ENCODE measurements around the gene PRDX5.

PRDX5 gene

DNA sequence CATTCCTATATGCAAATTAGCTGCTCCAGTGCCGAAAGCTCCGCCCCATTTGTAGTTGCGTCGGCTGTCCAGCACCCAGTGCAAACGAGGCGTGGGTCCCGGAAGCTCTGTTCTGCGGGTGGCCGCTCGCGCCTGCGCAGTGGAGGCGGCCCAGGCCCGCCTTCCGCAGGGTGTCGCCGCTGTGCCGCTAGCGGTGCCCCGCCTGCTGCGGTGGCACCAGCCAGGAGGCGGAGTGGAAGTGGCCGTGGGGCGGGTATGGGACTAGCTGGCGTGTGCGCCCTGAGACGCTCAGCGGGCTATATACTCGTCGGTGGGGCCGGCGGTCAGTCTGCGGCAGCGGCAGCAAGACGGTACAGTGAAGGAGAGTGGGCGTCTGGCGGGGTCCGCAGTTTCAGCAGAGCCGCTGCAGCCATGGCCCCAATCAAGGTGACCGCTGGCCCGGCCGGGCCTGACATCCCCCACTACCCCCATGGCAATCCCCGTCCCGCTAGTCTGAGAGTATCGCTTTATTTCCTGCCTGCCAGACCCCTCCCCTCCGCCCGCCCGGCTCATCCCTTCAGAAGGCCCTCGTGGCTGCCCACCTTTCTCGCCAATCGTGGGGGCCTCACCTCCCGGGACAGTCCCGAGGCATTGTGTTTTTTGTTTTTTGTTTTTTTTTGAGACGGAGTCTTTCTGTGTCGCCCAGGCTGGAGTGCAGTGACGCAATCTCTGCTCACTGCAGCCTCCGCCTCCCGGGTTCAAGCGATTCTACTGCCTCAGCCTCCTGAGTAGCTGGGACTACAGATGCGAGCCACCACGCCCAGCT lies at the start of gene PRDX5:
Gene PRDX5, plus strand, starts transcription at position 161 of the 805 bp plus-strand sequence. Its CDS starts 95 bp downstream, at position 256.
- peak; percentile 99 for DNase-seq (ENCODE audit: low spot score)

DNA sequence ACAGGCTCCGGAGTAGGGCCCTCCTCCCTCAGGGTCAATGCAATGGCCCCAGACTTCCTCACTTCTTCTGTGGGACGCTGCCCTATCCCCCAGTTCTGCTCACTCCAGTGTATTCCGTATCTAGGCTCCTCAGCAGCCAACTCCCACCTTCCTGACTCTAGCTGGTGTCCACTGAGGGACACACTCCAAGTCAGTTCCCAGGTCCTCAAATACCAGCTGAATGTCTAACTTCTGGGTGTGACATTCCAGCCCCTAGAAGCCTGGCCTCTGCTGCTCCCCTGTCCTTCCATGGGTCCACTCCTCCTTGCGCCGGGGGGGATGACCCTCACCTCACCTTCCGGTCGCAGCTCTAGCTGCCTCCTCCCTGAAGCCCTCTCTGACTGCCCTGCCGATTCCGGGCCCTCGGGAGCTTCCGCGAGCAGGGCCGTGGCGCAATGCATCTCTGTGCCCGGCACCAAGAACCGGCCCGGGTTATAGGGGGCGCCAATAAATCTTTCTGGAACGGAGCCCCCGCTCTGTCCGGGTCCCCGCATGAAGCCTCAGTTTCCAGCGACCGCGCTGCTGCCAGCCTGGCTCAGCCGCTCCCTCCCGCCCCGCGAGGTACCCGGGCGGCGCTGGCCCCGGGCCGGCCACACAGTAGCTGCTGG lies 48.9 kb upstream of the PRDX5 start:
- peak; percentile 56 for DNase-seq (ENCODE audit: low spot score)

DNA sequence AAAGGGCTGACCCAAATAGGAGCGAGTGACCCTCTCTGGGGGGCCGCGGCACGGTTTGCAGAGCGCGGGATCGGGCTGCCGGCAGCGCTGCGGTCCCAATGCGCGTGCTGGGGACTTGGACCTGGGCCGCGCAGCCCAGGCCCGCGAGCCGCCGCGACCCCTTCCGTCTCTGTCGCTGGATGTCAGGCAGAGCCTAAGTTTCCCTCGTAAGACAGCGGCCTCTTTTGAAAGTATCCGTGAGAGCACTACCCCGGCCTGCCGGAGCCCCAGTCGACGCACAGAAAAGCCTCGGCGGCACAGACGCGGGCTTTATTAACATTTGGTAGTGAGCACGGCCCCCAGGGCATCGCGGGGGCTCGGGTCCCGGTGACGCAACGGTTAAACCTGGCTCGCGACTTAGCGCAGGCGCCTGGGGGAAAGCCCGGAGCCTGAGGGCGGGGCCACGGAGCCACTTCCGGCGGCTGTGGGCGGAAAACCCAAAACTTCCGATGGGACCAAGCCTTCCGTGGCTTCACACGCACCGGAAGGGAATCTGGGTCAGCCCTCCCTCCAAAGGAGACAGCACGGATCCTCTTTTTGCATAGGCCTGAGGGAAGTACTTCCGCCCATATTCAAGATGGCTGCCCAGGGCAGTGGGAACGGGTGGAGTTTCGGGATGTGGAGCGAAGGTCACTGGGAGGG lies 48.2 kb upstream of the PRDX5 start:
- DNase-seq (ENCODE audit: low spot score) = peak; percentile 99

DNA sequence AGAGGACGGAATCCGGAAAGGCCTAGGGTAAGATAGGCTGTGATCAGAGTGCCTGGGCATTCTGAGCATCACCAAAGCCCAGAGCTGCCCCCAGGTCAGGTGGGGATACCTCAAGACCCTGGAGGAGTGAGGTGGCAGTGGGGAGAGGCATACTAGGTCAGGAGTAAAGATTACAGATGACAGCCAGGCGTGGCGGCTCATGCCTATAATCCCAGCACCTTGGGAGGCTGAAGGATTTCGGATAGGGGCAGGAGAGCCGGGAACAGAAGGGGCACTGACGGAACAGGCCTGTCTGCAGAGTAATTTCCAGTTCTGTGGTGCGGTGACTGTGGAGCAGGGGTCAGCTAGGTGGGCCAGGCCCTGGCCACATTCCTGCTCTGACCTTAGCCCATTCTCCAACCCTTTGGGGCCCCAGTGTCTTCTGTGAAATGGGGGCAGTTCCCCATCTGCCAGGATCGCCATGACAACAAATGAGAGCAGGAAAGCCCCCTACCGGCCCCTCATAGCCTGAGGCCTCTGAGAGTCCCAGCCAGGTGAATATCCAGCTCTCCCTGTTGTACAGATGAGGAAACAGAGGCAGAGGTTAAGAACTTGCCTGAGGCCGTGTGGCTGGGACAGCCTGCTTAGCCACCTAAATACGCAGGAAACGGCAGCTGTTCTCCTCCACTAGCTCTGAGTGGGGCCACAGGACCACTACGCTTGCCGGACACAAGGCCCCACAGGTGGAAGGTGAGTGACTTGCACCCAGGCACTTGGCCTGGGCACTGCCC lies 42.7 kb upstream of the PRDX5 start:
- no peak for DNase-seq (ENCODE audit: low spot score)

GRCh38 chr11:64275841-64276240 lies 42.1 kb upstream of the PRDX5 start:
- no peak for DNase-seq (ENCODE audit: low spot score)

GRCh38 chr11:64276653-64277431 lies 41.1 kb upstream of the PRDX5 start:
- peak; percentile 80 for DNase-seq (ENCODE audit: low spot score)

DNA sequence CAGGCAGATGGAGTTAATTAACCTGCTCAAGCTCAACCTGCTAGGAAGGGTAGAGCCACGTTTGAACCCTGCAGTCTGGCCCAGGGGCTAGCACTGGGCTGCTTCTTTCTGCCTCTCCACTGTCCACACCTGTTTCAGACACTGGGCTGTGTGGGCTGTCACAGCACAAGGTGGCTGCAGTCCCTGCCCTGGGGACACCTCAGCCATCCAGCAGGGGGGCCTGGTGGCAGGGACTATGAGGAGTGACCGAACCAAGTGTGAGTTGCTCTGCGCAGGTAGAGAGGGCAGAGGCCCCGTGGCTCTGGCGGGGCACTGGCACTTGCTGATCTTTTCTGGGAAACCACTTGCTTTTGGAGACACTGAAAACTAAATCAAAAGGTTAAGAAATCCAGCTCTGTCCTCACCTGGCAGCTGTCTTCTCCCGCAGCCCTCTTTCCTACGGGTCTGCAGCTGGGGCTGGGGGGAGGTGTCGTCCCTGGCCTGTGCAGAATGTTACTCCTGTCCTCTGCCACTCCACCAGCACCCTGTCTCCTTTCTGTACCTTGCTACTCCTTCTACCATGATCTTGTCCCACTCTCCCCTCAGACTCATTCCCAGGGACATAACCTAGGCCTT lies 39.2 kb upstream of the PRDX5 start:
- no peak for DNase-seq (ENCODE audit: low spot score)

DNA sequence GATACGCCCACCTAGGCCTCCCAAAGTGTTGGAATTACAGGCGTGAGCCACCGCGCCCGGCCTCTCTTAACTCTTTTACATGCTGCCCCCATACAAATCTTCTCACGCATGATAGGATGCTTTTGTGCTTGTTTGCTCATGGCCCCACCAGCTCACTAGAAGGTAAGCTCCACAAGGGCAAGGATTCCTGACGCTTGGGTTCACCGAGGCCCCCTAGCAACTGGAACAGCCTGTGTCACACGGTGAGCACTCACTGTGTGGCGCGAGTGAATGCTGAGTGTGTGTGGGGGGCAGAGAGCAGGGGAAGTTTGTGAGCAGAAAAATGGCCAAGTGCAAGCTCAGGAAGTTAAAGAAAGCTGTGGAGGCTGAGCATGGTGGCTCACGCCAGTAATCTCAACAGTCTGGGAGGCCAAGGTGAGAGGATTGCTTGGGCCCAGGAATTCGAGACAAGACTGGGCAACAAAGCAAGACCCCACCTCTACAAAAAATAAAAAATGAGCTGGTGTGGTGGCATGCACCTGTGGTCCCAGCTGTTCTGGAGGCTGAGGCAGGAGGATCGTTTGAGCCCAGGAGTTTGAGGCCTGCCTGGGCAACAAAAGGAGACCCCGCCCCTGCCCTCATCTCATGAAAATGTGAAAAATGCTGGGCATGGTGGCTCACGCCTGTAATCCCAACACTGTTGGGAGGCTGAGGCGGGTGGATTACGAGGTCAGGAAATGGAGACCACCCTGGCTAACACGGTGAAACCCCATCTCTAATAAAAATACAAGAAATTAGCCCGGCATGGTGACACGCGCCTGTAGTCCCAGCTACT lies 35.8 kb upstream of the PRDX5 start:
- DNase-seq (ENCODE audit: low spot score) = no peak

DNA sequence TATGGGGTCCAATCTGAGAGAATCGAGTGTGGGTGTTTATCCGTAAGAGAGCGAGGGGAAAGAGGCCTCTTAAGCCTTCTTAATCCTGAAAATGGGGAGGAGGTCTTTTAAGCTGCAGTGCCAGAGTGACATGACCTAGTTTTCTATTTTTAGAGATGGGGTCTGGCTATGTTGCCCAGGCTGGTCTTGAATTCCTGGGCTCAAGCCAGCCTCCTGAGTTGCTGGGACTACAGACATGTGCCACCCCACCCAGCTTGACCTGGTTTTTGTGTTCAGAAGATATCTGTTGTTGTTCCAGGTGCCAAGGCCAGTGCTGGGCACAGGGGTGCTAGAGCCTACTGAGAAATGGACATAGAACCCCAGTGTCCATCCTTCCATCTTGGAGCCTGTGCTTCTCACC lies 34.8 kb upstream of the PRDX5 start:
- no peak for DNase-seq (ENCODE audit: low spot score)

DNA sequence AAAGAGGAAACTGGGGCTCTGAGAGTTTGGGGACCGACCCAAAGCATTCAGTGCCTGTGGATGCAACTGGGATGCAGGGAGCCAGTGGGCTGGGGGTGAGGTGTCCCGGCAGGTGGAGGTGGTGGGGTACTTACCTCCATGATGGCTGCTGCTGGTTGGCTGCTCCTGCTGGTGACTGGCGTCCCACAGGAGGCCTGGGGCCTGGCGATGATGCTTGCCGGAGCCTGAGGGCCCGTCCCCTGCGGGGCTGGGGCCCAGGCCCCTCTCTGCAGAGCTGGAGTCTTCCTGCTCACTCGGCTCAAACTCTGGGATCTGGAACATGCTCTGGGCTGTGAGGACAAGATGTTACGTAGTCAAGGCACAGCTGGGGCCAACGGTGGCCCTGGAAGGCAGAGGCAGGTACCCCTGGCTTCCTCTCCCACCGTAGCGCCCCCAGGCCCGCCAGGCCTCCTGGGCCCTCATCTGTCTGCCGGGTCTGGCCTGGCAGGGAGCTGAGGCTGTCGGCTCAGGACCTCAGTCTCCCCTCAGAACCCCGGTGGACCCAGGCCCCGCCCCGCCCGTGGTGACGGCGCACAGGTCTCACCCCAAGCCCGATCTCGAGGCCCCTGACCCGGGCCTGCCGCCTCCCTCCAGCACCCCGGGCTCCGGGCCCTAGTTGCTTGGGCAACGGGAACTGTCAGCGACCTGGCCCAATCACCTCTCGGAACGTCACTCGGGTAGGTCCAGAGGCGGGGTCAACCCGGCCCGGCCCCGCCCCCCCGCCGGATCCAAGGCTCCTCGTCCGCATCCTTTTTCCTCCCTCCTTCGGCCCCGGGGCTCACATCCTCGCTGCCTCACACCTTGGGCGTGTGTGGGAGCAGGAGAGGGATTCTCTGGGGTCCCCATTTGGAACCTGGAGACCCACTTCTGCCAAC lies 33.6 kb upstream of the PRDX5 start, which contains the start of gene BAD:
Gene BAD, minus strand, starts transcription at position 618 of the 914 bp plus-strand sequence. Its CDS starts 297 bp downstream, at position 321.
- peak; percentile 95 for DNase-seq (ENCODE audit: low spot score)

GRCh38 chr11:64284962-64285884 lies 32.7 kb upstream of the PRDX5 start, which contains the start of gene GPR137:
Gene GPR137 (plus strand): TSS chr11:64285848. CDS start chr11:64286525, 677 bp downstream.
- peak; percentile 92 for DNase-seq (ENCODE audit: low spot score)

GRCh38 chr11:64285885-64286800 lies 31.8 kb upstream of the PRDX5 start:
- peak; percentile 77 for DNase-seq (ENCODE audit: low spot score)

DNA sequence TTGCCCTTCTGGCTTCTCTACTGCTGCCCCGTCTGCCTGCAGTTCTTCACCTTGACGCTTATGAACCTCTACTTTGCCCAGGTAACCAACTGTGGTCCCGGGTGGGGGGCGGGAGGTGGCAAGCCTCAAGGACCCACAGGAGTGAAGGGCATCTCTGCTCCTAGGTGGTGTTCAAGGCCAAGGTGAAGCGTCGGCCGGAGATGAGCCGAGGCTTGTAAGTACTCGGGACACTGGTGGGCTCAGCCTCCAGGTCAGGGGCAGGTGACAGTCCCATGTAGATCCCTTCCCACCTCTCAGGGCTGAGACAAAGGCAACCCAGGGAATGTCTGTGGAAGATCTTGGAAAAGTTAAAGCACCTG lies 31.1 kb upstream of the PRDX5 start:
- DNase-seq (ENCODE audit: low spot score) = no peak

DNA sequence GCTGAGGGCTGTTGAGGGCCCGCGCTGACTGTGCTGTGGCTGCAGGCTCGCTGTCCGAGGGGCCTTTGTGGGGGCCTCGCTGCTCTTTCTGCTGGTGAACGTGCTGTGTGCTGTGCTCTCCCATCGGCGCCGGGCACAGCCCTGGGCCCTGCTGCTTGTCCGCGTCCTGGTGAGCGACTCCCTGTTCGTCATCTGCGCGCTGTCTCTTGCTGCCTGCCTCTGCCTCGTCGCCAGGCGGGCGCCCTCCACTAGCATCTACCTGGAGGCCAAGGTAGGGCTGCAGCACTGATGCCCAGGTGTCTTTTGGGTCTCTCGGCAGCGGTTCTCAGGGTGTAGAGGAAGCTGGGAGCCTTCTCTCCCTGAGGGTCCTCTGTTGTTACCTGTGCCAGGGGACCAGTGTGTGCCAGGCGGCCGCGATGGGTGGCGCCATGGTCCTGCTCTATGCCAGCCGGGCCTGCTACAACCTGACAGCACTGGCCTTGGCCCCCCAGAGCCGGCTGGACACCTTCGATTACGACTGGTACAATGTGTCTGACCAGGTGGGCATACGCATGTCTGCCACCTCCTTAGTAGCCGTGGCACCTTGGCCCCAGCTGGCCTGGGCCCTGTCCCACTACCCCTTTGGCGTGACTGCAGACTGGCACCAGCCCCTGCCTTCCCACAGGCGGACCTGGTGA lies 30.1 kb upstream of the PRDX5 start:
- no peak for DNase-seq (ENCODE audit: low spot score)

- no peak for DNase-seq (ENCODE audit: low spot score)
Measured at GRCh38 chr11:64288353-64288750, 29.6 kb upstream of the PRDX5 start.

DNA sequence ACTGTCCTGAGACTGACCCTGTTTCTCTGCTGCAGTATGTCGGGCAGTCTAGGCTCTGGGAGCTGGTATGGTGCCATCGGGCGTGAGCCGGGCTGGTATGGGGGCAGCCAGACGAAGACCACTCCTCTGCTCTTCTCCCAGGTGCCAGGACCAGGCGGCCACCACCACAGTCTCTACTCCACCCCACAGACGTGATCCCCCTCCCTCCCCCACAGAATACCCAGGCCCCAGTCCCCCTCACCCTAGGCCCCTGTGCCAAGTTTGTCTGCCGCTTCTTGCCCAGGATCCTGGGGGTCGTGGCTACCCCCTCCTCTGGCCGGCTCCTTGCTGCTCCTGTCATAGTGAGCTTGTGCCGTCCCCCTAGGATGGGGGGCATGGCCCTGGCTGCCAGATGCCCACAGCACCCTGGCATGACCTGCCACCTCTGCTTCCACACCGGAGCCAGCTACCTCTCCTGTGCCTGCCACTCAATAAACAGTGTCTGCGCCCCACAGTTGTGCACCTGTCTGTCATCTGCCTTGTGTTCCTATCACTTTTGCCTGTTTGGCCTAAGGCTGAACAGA lies 28.8 kb upstream of the PRDX5 start:
- DNase-seq (ENCODE audit: low spot score) = no peak
